GM10248 (cell line): Measurements from ENCODE around the gene KLRF2.

Experiments
- CTCF ChIA-PET: fragments of 300-600 bp; sonication (Branson Sonifier 250); formaldehyde crosslinking; extraction: SDS; loops from one replicate; lab custom pipeline; 2021; ENCODE audit warnings: antibody characterized with exemption; lab: Yijun Ruan, JAX
- POLR2A ChIA-PET: fragments of 350-650 bp; sonication (Branson Sonifier 250); formaldehyde crosslinking; extraction: SDS; loops from one replicate; lab custom pipeline; 2020; ENCODE audit warnings: antibody characterized with exemption; lab: Yijun Ruan, JAX
- DNase-seq: peaks from one replicate; pipeline ENCODE4 v3.0.0; 2012; ENCODE audit errors: extremely low spot score
- TF ChIP-seq, protein P1 (sequence below): IDR thresholded peaks from 2 replicates; pipeline ENCODE4 v1.5.1; 2012; ENCODE audit warnings: mild to moderate bottlenecking, low read depth; ENCODE audit errors: extremely low read depth, missing control alignments, control extremely low read depth

Gene KLRF2

DNA sequence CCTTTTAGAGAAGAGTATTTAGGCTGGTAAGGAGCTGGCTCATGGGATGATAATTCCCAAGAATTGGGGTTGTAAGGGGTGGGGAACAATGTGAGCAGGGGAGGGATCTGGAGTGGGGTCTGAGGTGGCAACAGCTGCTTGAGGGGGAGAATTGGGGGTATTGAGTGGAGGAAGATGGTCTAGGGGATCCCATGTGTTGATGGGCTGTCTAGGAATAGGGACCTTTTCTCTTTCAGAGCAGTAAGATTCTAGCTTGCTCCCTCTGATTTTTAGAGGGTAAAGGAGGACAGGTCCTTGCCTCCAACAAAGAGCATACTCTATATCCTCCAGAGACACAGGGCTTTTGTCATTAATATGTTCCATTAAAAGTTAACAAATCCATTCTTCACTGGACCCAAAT, 28.4 kb downstream of the KLRF2 start:
- no peak for DNase-seq
- CTCF ChIA-PET, result interaction anchor here (1.2 kb wide), 1 partner anchor 159 kb away, joined by 5 read pairs; no protein-coding TSS in a partner anchor
- POLR2A ChIA-PET, result no interaction called here
- TF ChIP-seq, protein P1, sequence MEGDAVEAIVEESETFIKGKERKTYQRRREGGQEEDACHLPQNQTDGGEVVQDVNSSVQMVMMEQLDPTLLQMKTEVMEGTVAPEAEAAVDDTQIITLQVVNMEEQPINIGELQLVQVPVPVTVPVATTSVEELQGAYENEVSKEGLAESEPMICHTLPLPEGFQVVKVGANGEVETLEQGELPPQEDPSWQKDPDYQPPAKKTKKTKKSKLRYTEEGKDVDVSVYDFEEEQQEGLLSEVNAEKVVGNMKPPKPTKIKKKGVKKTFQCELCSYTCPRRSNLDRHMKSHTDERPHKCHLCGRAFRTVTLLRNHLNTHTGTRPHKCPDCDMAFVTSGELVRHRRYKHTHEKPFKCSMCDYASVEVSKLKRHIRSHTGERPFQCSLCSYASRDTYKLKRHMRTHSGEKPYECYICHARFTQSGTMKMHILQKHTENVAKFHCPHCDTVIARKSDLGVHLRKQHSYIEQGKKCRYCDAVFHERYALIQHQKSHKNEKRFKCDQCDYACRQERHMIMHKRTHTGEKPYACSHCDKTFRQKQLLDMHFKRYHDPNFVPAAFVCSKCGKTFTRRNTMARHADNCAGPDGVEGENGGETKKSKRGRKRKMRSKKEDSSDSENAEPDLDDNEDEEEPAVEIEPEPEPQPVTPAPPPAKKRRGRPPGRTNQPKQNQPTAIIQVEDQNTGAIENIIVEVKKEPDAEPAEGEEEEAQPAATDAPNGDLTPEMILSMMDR, result no peak

DNA sequence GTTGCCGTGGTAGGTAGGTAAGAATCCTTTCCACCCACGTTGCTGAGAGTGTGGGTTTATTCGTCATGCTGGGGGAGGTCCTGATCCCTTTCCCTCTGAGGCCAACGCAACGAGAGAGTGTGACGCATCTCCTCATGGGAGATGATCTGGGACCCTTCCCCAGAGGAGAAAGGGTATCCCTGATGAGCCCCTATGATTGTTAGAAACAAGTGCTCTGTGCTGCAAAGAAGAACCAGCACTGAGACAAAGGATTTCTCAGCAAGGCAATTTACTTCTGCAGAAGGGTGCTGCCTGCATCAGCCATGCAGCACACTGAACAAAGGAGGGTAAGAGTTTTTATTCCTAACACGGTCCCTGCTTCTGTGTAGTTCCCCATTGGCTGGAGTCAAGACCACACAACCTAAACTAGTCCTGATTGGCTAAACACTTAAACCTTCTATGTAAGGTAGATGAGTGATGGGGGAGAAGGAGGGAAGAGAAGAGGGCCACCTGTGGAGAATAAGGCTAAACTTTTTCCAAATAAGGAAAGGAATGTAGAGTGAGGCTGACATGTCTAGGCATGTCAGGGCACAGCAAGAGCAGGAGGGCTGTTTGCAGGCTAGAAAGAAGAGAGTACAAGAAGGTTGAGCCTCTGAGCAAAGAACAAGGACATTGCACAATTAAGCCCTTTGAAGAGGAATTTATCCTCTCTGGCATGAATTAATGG, 29.6 kb downstream of the KLRF2 start:
- TF ChIP-seq, protein P1, result no peak
- POLR2A ChIA-PET, result no interaction called here
- no peak for DNase-seq
- CTCF ChIA-PET, result interaction anchor here (1.7 kb wide), 1 partner anchor 38 kb away, joined by 4 read pairs; no protein-coding TSS in a partner anchor

DNA sequence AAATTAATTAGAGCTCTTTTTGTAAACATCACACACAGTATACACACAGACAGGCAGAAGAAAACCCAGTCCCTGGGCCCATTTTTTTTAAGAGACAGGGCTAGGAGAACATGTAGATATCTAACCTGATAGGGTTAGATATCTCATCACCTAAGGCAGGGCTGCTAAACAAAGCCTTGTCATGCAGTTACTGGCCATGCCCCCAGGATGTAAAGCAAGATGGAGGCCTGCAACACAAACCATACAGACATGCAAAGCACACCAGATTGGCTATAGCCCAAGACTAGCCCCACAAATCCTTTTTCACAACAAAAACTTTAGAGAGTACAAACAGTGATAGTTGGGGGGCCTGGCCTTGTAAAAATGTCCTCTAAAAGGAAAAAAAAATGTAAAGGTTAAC, 30.4 kb downstream of the KLRF2 start:
- ChIA-PET POLR2A (no interaction called here), CTCF (interaction anchor here (1.0 to 1.7 kb wide), 2 partner anchors 10 to 39 kb away, joined by 3 to 4 read pairs; no protein-coding TSS in a partner anchor)
- DNase-seq, result no peak
- TF ChIP-seq, protein P1, result no peak

DNA sequence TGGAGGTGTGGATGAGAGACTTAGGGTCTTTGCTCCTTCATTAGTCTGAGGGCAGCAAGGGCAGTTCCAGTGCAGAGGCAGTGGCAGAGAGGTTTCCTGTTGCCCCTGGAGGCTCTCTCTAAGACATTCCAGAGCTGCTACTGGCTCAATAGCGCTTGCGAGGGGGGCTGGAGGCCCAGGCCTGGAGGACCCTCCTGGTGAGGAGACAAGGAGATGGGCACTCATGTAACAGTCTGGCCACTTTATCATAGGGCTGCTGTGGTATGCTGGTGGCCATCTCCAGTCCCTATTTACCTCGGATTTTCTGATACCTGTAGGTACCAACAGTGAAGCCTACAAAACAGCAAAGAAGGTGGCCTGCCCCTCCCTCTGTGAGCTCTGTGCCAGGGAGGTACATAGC, 38.2 kb downstream of the KLRF2 start:
- no peak for DNase-seq
- CTCF ChIA-PET, result interaction anchor here (1.2 to 4.3 kb wide), 2 partner anchors 105 to 158 kb away, joined by 3 to 23 read pairs; partner anchors contain the start of gene CD69
- POLR2A ChIA-PET, result no interaction called here
- TF ChIP-seq, protein P1, result no peak

DNA sequence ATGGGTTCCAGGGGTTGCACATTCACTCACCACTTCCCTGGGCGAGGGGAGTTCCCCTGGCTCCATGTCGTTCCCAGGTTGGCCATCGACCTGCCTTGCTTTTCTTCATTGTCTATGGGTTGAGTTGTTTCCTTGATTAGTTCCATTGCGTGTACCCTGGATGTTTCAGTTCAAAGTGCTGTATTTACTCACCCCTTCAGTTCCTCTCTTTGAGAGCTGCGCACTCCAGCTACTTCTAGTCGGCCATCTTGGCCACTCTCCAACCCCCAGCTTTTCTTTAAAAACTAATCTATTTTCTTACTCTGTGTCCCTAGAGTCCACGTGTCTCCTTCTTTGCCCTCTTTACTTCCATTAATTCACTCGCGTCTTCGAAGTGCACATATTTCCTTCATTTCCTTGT, 39.2 kb downstream of the KLRF2 start:
- TF ChIP-seq, protein P1, result no peak
- no peak for DNase-seq
- POLR2A ChIA-PET, result no interaction called here
- CTCF ChIA-PET, result interaction anchor here (0.9 to 4.3 kb wide), 3 partner anchors 16 to 159 kb away, joined by 3 to 23 read pairs (median 3); partner anchors contain the start of gene CD69

DNA sequence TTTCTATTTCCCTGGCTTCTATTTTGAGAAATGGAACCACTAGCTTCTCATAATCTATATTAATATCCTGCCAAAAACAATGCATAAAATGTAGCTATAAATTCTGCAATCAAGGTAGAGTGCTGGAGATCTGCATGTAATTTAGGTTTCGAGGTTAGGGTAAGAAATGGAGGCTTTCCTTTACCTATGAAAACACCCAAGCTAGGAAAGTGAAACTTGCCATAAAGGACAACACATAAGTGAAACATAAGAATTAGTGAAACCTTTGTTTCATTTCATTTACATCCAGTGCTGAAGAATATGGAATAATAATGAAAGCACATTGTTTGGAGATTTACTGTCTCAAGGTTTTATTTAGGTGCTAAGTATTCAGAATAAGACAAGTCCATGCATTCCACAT, 41.1 kb downstream of the KLRF2 start:
- ChIA-PET POLR2A (no interaction called here), CTCF (interaction anchor here (0.8 to 4.3 kb wide), 5 partner anchors 10 to 108 kb away, joined by 3 to 23 read pairs (median 4); no protein-coding TSS in a partner anchor)
- no peak for DNase-seq
- TF ChIP-seq, protein P1, result no peak
